ENCODE results near the gene SERTAD4.

DNA sequence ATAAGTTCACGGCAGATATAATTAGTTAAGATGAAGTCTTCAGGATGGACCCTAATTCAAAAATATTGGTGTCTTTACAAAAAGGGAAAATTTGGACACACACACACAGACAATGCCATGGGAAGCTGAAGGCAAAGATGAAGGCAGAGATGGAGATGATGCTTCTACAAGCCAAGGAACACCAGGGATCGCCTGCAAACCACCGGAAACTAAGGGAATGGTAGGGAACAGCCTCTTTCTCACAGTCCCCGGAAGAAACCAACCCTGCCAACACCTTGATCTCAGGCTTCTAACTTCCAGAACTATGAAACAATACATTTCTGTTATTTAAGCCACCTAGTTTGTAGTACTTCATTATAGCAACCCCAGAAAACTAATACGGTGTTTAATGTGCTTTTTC is 15.1 kb upstream of the SERTAD4 start:
- TF ChIP-seq, protein P1, sequence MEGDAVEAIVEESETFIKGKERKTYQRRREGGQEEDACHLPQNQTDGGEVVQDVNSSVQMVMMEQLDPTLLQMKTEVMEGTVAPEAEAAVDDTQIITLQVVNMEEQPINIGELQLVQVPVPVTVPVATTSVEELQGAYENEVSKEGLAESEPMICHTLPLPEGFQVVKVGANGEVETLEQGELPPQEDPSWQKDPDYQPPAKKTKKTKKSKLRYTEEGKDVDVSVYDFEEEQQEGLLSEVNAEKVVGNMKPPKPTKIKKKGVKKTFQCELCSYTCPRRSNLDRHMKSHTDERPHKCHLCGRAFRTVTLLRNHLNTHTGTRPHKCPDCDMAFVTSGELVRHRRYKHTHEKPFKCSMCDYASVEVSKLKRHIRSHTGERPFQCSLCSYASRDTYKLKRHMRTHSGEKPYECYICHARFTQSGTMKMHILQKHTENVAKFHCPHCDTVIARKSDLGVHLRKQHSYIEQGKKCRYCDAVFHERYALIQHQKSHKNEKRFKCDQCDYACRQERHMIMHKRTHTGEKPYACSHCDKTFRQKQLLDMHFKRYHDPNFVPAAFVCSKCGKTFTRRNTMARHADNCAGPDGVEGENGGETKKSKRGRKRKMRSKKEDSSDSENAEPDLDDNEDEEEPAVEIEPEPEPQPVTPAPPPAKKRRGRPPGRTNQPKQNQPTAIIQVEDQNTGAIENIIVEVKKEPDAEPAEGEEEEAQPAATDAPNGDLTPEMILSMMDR (IDR thresholded peaks at IDR 0.05), result no peak
- TF ChIP-seq EP300 (IDR thresholded peaks at IDR 0.05) (no peak), POLR2A (IDR thresholded peaks at IDR 0.05) (no peak)
